Lower lobe of right lung (tissue), 2 donors: ENCODE data around the gene SELENOV. TPM values are rescaled to one million over a fixed set of nuclear protein-coding genes. Genes with fewer than 3 reads are reported as not detected.

Experiments
- ATAC-seq, 2 donors: fragments of 200-7000 bp; cut with Tn5 transposase; one replicate each; pipeline ENCODE4 v1.9.1; 2020 to 2022; ENCODE audit warnings: mild to moderate bottlenecking in 2 of 2, moderate library complexity in 2 of 2
- DNase-seq: peaks from one replicate; pipeline ENCODE4 v3.0.0-alpha.2; 2020
- H3K27ac ChIP-seq: fragments of 200-600 bp; one replicate; pipeline ENCODE4 v1.8.0; 2022
- H3K27me3 ChIP-seq: fragments of 200-600 bp; one replicate; pipeline ENCODE4 v1.8.0; 2022; ENCODE audit warnings: low read depth
- H3K36me3 ChIP-seq: fragments of 200-600 bp; one replicate; pipeline ENCODE4 v1.8.0; 2022; ENCODE audit warnings: mild to moderate bottlenecking
- H3K4me1 ChIP-seq: fragments of 200-600 bp; one replicate; pipeline ENCODE4 v1.8.0; 2022
- H3K4me3 ChIP-seq: fragments of 200-600 bp; one replicate; pipeline ENCODE4 v1.8.0; 2022; ENCODE audit warnings: mild to moderate bottlenecking
- H3K9me3 ChIP-seq: fragments of 200-600 bp; one replicate; pipeline ENCODE4 v1.8.0; 2022
- intact Hi-C: fragments of 100-400 bp; cut with DNase I; formaldehyde crosslinking; loops from one replicate; pipeline ENCODE4 v1.11.0; 2022
- total RNA-seq: library from RNA; stranded (reverse); fragmentation: NEBNext Ultra II Directional; extraction: Animal tissue kit (Norgen Biotek cat#: 25700); gene quantifications from one replicate; pipeline ENCODE4 v1.2.1, GENCODE V29; 2021
- TF ChIP-seq, protein P1 (sequence below): fragments of 200-600 bp; IDR thresholded peaks from one replicate; pipeline ENCODE4 v1.8.0; 2022; ENCODE audit warnings: antibody characterized with exemption, mild to moderate bottlenecking
- donor health status: DM: no; HTN: yes; CAD: no; lungs with severe emphysema.

The SELENOV gene
- total RNA-seq, 1 donor from 2014 or later, result not detected

DNA sequence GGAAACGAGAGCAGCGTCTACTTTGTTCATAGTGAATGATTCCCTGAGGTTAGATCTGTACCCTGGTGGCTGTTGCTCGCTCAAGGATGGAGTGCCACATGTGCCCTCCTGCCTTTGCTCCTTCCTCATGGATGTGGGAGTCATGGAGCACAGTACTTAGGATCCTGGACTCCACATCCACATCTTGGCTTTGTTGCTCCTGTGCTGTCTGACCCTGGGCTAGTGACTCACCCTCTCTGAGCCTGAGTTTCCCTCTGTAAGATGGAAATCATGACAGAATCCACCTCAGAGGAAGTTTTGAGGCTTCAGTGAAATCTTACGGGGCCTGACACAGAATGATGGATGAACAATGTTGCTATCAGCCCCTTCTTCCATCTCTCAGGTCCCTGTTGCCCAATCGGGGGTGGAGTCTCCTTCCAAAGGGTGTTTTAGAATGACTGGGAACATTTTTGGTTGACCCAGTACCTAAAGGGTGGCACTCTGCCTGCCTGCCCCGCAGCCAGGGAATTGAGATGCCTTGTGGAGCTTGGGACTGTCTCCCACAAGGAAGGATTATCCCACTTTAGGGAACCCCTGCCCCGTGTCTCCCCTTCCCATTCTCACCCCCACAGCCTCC lies 44.1 kb upstream of the SELENOV start:
- intact Hi-C loops, result no loop called here
- Histone ChIP-seq H3K4me3 (no peak overlapping the region), H3K9me3 (no peaks in the 10 kb centered on the region), H3K4me1 (no peaks in the 10 kb centered on the region), H3K27me3 (no peaks in the 10 kb centered on the region), H3K27ac (no peak overlapping the region), H3K36me3 (peaks cover 100% of the 10 kb centered on the region)
- no peak for DNase-seq
- TF ChIP-seq, protein P1, sequence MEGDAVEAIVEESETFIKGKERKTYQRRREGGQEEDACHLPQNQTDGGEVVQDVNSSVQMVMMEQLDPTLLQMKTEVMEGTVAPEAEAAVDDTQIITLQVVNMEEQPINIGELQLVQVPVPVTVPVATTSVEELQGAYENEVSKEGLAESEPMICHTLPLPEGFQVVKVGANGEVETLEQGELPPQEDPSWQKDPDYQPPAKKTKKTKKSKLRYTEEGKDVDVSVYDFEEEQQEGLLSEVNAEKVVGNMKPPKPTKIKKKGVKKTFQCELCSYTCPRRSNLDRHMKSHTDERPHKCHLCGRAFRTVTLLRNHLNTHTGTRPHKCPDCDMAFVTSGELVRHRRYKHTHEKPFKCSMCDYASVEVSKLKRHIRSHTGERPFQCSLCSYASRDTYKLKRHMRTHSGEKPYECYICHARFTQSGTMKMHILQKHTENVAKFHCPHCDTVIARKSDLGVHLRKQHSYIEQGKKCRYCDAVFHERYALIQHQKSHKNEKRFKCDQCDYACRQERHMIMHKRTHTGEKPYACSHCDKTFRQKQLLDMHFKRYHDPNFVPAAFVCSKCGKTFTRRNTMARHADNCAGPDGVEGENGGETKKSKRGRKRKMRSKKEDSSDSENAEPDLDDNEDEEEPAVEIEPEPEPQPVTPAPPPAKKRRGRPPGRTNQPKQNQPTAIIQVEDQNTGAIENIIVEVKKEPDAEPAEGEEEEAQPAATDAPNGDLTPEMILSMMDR, result no peak
- ATAC-seq, result no peak

DNA sequence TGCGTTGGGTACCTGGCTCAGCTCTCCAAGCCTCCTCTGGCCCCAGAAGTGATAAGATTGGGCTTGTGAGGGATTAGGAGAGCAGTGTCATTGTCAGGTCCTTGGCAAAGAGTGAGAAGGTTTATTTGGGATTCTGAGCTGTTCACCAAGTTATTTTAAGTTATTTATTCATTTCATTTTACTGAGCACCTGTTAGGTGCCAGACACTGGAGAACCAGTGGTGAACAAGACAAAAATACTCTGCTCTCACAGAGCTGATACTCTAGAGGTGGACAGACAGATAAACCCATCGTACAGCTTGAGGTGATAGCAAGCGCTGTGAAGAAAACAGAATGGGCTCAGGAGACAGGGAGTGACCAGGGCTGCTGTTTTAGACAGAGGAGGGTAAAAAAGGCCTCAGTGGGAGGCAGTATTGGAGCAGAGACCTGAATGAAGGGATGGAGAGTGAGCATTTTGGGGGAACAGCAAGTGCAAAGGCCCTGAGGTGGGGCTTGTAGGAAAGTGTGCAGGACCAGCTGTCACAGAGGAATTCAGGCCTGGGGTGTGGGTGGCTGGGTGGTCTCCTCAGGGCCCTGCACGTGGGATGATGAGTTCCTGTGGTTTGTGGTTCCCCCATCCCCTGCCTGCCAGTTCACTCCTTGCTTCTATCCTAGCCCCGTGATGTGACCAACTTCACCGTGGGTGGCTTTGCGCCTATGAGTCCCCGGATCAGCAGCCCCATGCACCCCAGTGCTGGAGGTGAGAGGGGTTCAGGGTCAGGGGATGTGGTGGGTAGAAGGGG lies 43.0 kb upstream of the SELENOV start:
- Histone ChIP-seq H3K27me3 (no peaks in the 10 kb centered on the region), H3K4me1 (no peaks in the 10 kb centered on the region)
- intact Hi-C loops, result no loop called here

DNA sequence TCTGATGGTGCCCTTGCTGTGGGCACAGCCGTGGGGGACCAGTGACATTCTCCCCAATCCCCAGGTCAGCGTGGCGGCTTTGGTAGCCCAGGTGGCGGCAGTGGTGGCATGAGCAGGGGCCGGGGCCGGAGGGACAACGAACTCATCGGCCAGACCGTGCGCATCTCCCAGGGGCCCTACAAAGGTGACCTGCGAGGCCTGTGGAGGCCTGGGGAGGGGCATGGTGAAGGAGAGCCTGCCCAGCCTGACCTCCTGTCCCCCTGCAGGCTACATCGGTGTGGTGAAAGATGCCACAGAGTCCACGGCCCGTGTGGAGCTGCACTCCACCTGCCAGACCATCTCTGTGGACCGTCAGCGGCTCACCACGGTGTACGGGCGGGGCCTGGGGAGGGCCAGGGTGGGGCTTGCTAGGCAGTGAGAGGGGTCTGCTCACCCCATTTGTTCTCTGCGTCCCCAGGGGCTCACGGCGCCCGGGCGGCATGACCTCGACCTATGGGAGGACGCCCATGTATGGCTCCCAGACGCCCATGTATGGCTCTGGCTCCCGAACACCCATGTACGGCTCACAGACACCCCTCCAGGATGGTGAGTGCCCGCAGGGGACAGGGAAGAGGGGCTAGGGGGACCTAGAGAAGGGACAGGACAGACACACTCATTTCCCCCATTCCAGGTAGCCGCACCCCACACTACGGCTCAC lies 42.0 kb upstream of the SELENOV start:
- Histone ChIP-seq H3K4me3 (no peak overlapping the region), H3K4me1 (no peaks in the 10 kb centered on the region), H3K9me3 (no peaks in the 10 kb centered on the region), H3K27me3 (no peaks in the 10 kb centered on the region), H3K36me3 (peaks cover 91% of the 10 kb centered on the region), H3K27ac (no peak overlapping the region)
- DNase-seq (no peak), ATAC-seq (peak in 1 of 2 donors; percentile 6)
- intact Hi-C loops, result no loop called here
- TF ChIP-seq, protein P1, result no peak

More for the DNA sequence above, 43.0 kb upstream of the SELENOV start:
- no peak overlapping the region for H3K27ac ChIP-seq
- TF ChIP-seq, protein P1, result no peak
- ATAC-seq (no peak), DNase-seq (no peak)
- H3K9me3 ChIP-seq, result no peaks in the 10 kb centered on the region
- peaks cover 98% of the 10 kb centered on the region for H3K36me3 ChIP-seq
- H3K4me3 ChIP-seq, result no peak overlapping the region

DNA sequence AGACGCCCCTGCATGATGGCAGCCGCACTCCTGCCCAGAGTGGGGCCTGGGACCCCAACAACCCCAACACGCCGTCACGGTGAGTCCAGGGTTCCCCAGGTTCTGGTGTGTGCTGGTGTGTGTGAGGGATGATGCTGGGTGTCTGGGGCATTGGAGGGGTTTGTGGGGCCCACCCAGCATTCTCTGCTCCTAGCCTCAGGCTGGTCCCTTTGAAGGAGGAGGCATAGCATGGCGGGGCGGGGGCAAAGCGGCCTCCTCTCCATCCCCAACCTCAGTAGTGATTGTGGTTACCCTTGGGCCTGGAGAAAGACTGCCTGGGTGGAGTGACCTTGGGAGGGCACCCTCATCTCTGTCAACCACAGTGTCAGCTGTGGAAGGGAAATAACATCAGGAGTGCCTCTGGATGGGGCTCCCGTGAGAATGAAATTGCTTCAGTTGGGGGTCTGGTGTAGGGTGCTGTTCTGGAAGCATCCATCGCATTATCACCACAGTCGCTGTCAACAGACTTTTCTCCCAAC lies 41.4 kb upstream of the SELENOV start:
- H3K9me3 ChIP-seq, result no peaks in the 10 kb centered on the region
- H3K27me3 ChIP-seq, result no peaks in the 10 kb centered on the region
- intact Hi-C loops, result no loop called here
- H3K27ac ChIP-seq, result no peak overlapping the region
- ATAC-seq, result no peak
- no peaks in the 10 kb centered on the region for H3K4me1 ChIP-seq
- peaks cover 85% of the 10 kb centered on the region for H3K36me3 ChIP-seq
- TF ChIP-seq, protein P1, result no peak
- no peak for DNase-seq
- H3K4me3 ChIP-seq, result no peak overlapping the region

DNA sequence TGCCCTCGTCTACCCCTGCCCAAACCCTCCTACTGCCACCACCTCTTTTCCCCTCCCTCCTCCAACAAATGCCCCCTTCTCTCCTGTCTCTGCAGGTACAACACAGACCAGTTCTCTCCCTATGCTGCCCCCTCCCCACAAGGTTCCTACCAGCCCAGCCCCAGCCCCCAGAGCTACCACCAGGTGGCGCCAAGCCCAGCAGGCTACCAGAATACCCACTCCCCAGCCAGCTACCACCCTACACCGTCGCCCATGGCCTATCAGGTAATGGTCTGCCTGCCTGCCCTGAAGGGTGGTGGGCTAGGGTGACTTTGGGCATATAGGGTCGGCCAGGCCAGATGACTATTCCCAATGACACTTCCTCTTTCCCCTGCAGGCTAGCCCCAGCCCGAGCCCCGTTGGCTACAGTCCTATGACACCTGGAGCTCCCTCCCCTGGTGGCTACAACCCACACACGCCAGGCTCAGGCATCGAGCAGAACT lies 40.8 kb upstream of the SELENOV start:
- TF ChIP-seq, protein P1, result peak; percentile 66
- intact Hi-C loops, result no loop called here
- Histone ChIP-seq H3K36me3 (peaks cover 78% of the 10 kb centered on the region), H3K9me3 (no peaks in the 10 kb centered on the region), H3K27me3 (no peaks in the 10 kb centered on the region), H3K4me3 (no peak overlapping the region), H3K27ac (no peak overlapping the region), H3K4me1 (no peaks in the 10 kb centered on the region)
- ATAC-seq (peak; percentile 72 to 74), DNase-seq (peak; percentile 72)
